KOPT-K1 (cell line): ENCODE results near the gene CNOT4.

ENCODE experiments used
- H3K27ac ChIP-seq: fragments of 200-600 bp; sonication (generic); 2 replicates; pipeline ENCODE4 v1.5.1; 2016; ENCODE audit warnings: antibody characterized with exemption, mild to moderate bottlenecking, low read depth, low read length; ENCODE audit not compliant: poor library complexity, severe bottlenecking
- H3K36me3 ChIP-seq: fragments of 200-600 bp; sonication (generic); 2 replicates; pipeline ENCODE4 v1.5.1; 2017; ENCODE audit warnings: antibody characterized with exemption, mild to moderate bottlenecking, low read length, moderate library complexity; ENCODE audit not compliant: insufficient read depth
- H3K9me3 ChIP-seq: fragments of 200-600 bp; sonication (generic); 2 replicates; pipeline ENCODE4 v1.5.1; 2017; ENCODE audit warnings: antibody characterized with exemption, low read length, mild to moderate bottlenecking; ENCODE audit not compliant: insufficient read depth, poor library complexity, severe bottlenecking

Gene CNOT4, protein sequence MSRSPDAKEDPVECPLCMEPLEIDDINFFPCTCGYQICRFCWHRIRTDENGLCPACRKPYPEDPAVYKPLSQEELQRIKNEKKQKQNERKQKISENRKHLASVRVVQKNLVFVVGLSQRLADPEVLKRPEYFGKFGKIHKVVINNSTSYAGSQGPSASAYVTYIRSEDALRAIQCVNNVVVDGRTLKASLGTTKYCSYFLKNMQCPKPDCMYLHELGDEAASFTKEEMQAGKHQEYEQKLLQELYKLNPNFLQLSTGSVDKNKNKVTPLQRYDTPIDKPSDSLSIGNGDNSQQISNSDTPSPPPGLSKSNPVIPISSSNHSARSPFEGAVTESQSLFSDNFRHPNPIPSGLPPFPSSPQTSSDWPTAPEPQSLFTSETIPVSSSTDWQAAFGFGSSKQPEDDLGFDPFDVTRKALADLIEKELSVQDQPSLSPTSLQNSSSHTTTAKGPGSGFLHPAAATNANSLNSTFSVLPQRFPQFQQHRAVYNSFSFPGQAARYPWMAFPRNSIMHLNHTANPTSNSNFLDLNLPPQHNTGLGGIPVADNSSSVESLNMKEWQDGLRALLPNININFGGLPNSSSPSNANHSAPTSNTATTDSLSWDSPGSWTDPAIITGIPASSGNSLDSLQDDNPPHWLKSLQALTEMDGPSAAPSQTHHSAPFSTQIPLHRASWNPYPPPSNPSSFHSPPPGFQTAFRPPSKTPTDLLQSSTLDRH

DNA sequence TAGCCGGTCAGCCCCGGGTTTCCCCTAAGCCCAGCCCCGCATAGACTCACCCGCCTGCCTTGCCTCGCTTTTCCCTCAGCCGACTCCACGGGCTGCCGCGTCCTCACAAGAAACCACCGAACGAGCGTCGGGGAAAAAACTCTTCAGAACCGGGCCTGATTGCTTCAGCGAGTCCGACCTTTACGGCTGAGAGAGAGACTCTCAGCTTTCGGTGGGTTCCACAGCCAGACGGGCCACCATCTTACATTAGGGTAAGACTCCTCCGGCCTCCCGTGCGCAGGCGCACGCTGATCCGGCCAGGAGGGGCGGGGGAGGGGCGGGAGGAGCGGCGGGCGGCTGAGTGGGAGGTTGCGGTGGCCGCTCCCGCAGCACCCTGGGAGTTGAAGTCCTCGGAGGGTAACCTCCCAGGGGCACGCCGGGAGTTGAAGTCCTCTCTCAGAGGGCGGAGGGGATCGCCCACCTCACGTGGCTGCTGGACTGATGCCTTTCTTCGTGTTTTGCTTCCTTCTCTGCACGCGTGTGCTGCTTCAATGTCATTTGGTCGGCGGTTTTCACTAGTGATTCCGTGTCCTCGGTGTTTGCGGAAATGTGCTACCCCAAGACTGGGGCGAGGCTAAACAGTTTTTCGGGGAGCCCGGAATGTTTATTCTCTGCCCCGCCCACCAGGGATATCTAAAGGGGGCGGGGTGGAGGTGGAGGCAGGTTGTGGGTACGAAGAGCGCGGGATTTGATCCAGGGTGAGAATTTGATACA, at the start of gene CNOT4:
CNOT4 (minus strand) TSS at position 264 of the 753 bp plus-strand sequence. CDS start 71,771 bp downstream, outside the sequence.
- Histone ChIP-seq H3K36me3 (0 out of 2 replicates have a peak, but pooled peaks cover 4% of the 10 kb centered on the region), H3K27ac (peak within 1 kb of the TSS; percentile 86), H3K9me3 (no peaks in the 10 kb centered on the region)

DNA sequence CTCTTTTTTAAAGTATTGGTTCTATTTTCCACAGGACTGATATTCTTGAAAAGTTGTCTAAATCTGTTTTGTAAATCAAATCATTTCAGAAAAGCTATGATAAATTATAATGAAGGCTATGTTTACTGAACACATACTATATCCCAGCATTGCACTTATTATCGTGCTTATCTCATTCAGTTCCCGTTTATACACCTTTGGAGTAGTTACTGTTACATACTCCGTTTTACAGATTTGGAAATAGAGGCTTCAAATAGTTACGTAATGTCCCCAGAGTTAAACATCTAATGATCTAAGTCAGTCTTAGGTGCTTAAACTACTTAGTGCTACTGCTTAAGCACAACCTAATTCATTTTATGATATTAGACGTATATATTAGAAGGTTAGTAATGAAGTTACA, 49.0 kb upstream of the CNOT4 start:
- H3K36me3 ChIP-seq, result peaks cover 27% of the 10 kb centered on the region
- no peaks in the 10 kb centered on the region for H3K9me3 ChIP-seq
- H3K27ac ChIP-seq, result peak overlapping the region; percentile 92

DNA sequence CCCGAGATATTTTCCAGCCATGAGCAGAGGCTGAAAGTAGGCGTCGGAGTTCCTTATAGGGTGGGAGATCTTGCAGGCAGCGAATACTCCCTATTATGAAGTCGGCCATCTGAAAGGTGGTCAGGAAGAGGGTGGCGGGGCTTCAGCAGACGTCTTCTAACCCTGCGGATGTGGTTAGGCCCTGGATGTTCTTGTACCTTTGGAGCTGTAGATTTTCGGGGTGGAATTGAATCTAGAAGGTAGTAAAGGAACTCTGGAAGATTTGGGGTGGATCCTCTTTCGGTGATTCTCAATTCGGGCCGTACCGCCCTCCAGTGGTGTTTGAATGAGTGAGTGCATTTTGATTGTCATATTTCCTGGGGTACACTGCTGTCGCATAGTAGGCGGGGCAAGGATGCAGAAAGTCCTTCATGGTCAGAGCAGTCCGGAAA, 48.5 kb upstream of the CNOT4 start:
- Histone ChIP-seq H3K9me3 (no peaks in the 10 kb centered on the region), H3K27ac (peak overlapping the region; percentile 92), H3K36me3 (peaks cover 25% of the 10 kb centered on the region)

DNA sequence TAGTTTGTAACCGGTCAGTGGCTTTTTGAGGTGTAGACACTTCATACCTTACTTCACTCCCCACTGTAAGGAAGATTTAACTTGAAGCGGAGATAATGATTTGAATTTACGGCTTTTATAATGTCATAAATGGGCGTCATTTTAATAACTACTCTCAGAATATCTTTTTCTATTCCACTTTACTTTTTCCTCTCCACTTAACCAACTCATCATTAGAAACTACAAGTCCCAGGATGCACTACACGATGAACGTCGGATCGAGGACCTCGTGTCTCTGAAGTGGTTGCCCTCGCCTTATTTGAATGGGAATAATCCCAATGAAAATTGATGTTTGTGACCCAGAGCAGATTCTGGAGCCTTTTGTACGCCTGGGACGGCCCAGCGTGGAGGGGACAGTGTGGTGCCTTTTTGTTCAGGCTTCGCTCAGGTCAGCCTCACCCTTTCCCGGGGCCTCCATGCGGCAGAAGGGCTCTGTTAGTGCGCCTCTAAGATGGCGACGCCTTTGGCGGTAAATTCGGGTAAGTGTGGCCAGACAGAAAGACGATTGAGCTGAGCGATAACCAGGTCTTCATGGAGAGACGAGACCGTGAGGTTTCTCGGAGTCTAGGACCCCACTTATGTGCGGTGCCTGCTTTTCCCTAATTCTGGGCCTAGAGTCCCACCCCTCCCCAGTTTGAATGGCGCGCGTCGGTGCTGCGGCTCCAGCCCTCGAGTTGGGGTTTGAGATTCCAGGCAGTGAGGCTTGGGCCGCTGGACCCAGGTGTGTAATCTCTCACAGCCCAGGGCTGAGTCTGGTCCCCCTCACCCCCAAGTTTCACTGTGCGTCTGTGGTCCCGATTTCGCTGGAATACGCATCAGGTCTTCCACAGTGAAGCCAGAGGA, 47.8 kb upstream of the CNOT4 start, which contains the start of gene NUP205:
NUP205 (plus strand) TSS at position 463 of the 882 bp plus-strand sequence; CDS start at position 491, 28 bp downstream.
- Histone ChIP-seq H3K36me3 (peaks cover 23% of the 10 kb centered on the region), H3K9me3 (no peaks in the 10 kb centered on the region), H3K27ac (peak within 1 kb of the TSS; percentile 92)

DNA sequence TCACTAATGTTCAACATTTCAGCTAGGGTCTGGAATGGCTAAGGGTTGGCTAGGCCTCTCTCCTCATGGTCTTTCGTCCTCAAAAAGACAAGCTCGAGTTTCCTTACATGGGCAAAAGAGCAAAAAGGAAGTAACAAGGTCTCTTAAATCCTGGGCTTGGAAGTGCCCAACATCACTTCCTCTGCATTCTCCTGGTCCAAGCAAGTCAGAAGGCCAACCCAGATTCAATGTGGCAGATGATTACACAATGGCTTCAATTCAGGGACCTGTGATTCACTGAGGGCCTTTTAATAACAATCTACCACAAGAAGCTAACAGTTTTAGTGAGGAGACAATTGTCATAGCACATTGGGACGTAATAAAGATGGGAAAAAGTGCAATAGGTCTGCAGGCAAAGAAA, 43.4 kb upstream of the CNOT4 start:
- H3K27ac ChIP-seq, result no peak overlapping the region
- H3K36me3 ChIP-seq, result no peaks in the 10 kb centered on the region
- H3K9me3 ChIP-seq, result no peaks in the 10 kb centered on the region

DNA sequence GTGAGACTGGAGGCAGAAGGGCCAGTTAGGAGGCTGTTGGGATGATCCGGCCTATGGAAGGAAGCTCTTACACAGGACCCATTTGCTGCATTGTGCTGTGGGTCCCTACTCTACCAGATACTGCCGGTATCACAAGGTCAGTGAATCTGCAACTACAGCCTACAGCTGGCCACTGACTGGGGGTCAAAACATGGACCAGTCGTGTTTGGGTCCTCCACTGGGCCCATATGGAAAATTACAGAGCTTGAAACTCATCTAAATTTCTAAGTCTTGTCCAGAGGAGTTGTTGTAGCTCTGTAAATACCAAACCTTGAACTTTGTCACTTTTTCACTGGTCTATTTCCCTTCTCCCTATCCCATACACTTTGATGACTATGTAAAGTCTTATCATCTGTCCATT, 42.2 kb upstream of the CNOT4 start:
- H3K27ac ChIP-seq, result no peak overlapping the region
- H3K36me3 ChIP-seq, result no peaks in the 10 kb centered on the region
- H3K9me3 ChIP-seq, result no peaks in the 10 kb centered on the region

DNA sequence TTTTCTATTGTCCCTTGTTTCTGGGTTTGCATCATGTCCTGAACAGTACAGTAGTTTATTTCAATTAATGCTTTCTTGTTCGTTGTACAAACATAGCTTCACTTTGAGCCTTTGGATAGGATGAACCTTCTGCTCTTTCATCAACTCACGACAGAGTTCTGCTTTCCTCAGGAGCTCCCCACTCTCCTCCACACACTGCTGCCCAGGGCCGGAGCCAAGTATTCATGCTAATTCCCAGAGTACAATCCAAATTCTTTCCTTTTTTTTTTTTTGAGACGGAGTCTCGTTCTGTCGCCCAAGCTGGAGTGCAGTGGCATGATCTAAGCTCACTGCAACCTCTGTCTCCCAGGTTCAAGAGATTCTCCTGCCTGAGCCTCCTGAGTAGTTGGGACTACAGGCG, 40.3 kb upstream of the CNOT4 start:
- Histone ChIP-seq H3K27ac (no peak overlapping the region), H3K36me3 (no peaks in the 10 kb centered on the region), H3K9me3 (no peaks in the 10 kb centered on the region)

DNA sequence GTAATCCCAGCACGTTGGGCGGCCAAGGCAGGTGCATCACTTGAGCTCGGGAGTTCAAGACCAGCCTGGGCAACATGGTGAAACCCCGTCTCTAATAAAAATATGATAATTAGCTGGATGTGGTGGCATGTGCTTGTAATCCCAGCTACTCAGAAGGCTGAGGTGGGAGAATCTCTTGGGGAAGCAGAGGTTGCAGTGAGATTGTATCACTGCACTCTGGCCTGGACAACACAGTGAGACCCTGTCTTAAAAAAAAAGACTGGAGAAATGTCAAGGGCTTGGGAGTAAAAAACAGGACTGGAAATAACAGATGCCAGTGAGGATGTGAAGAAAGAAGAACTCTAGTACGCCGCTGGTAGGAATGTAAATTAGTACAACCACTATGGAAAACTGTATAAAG, 31.1 kb upstream of the CNOT4 start:
- Histone ChIP-seq H3K27ac (no peak overlapping the region), H3K36me3 (no peaks in the 10 kb centered on the region), H3K9me3 (no peaks in the 10 kb centered on the region)

DNA sequence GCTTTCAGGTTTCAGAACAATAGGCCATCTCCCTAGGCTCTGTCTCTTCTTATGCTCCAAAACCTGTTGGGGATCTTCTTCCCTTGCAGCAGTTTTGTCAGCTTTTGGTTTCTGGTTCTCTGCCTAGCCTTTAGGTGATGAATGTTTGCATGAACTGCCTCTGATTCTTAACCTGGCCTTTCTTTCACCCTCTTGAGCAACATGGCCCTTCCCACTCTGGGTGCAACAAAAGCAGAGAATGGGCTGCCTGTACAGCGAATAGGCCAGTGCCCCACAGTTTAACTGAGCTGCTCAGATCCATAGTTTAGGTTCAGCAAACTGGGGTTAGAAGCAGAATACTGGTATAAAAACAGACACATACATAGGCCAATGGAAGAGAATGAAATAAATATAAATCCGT, 29.7 kb upstream of the CNOT4 start:
- Histone ChIP-seq H3K36me3 (no peaks in the 10 kb centered on the region), H3K9me3 (no peaks in the 10 kb centered on the region), H3K27ac (no peak overlapping the region)

DNA sequence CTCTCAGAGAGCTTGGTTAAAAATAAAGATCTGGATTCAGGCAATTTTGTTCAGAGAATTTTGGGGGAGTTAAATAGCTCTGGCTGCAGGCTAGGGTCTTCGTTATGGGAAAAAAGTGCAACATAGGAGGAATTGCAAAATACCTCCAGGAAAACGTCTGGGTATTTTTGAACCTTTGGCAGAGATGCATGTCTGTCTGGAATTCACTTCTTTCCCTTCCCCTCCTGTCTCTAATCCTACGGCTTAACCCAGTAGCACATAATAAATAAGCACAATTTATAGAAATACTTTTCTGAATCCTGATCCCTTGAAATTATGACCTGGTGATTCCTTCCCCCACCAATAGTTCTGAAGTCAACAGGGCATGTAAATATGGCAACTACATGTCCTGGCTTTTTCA, 28.5 kb upstream of the CNOT4 start:
- Histone ChIP-seq H3K9me3 (no peaks in the 10 kb centered on the region), H3K36me3 (no peaks in the 10 kb centered on the region), H3K27ac (no peak overlapping the region)

DNA sequence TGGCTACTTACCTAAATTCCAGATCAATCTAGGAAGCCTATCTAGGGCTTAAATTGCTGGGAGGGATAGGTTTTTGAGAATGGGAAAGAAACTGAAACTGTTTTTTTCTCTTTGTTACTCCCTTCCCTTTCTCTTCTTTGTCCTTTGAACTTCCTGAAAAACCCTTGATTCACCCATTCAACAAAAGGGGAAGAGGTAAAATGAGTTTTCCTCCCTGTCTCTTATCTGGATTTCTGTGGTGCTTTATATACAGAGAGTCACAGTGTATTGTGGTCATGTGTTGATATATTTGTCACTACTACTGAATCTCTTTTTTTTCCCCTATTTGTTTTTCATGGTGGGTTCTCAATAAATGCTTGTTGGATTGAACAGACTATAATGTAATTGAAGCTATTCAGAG, 28.0 kb upstream of the CNOT4 start:
- H3K36me3 ChIP-seq, result no peaks in the 10 kb centered on the region
- H3K9me3 ChIP-seq, result no peaks in the 10 kb centered on the region
- H3K27ac ChIP-seq, result no peak overlapping the region

DNA sequence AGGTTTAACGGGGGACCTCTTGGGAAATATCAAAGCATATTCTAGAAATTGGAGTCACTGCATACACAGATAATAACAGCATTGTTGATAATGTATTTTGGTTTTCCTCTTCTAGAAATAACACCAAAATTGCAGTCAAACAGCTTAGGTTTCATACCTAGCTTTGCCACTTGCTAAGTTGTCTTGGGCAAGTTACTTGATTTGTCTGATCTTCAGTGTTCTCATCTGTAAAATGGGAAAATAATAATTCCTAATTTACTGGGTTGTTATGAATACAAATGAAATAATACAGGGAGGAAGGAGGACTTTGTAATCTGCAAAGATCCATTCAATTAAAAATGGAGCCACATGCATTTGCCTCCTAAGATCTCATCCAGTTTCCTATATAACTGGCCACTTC, 27.6 kb upstream of the CNOT4 start:
- Histone ChIP-seq H3K36me3 (no peaks in the 10 kb centered on the region), H3K9me3 (no peaks in the 10 kb centered on the region), H3K27ac (no peak overlapping the region)

DNA sequence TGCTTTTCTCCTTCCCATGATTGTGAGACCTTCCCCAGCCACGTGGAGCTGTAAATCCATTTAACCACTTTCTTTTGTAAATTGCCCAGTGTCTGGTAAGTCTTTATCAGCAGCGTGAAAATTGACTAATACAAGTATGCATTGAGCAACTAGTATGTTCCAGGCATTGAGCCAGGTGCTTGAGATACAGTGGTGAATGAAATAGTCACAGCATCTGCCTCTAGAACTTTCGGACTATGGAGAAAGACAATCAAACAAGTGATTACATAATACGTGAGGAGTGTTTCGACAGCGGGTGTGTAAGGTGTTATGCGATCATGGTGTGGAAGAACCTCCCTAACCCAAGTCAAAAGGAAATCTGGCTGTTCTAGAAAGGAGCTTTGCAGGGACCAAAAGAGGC, 26.2 kb upstream of the CNOT4 start:
- Histone ChIP-seq H3K9me3 (no peaks in the 10 kb centered on the region), H3K27ac (no peak overlapping the region), H3K36me3 (no peaks in the 10 kb centered on the region)

DNA sequence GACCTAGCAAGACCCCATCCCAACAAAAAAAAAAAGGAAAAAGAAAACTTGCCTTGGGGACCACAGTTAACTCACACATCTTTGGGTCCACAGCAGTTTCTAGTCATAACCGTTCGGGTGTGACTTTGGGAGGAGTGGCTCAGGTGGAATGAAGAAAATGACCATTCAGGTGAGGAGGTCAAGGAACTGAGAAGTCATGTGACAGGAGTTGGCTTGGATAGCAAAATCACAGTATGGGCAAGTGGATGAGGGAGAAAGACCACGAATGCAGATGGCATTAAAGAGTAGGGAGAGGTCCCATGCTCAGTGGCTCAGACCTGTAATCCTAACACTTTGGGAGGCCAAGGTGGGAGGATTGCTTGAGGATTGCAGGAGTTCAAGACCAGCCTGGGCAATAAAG, 17.1 kb upstream of the CNOT4 start:
- Histone ChIP-seq H3K36me3 (no peaks in the 10 kb centered on the region), H3K27ac (no peak overlapping the region), H3K9me3 (no peaks in the 10 kb centered on the region)
